H1 (cell line): ENCODE results near the gene PRDM5. TPM values are rescaled to one million over a fixed set of nuclear protein-coding genes. Genes with fewer than 3 reads are reported as not detected.

Source experiments
- CTCF ChIA-PET: fragments of 300-600 bp; sonication (Branson Sonifier 250); formaldehyde crosslinking; loops from one replicate; lab custom pipeline; 2021; ENCODE audit not compliant: partially characterized antibody; lab: Charles Lee
- POLR2A ChIA-PET: fragments of 300-600 bp; sonication (Branson Sonifier 250); formaldehyde crosslinking; loops from one replicate; lab custom pipeline; 2021; ENCODE audit warnings: inconsistent platforms; ENCODE audit not compliant: partially characterized antibody; lab: Charles Lee
- DNase-seq, 2 experiments: peaks; one replicate each; pipeline versions ENCODE4 v3.0.0 to v3.0.0-alpha.2; 2010 to 2022; ENCODE audit warnings: low spot score in 2 of 2, low read depth in 1 of 2, mixed read lengths in 1 of 2
- FAIRE-seq: peaks from 2 replicates; lab custom pipeline; 2011; peaks lifted over from hg19 to GRCh38; lab: Jason Lieb, UNC
- H2AFZ ChIP-seq: 2 replicates; pipeline ENCODE4 v1.8.1; 2012; ENCODE audit warnings: low read length, inconsistent platforms
- H2AK5ac ChIP-seq: 2 replicates; pipeline ENCODE4 v1.6.1; 2013; ENCODE audit warnings: low read depth, low read length
- H2BK120ac ChIP-seq: replicated peaks from 2 replicates; pipeline ENCODE3; 2013; ENCODE audit warnings: low read depth, low read length, inconsistent platforms
- H2BK12ac ChIP-seq: 2 replicates; pipeline ENCODE4 v1.6.1; 2013; ENCODE audit warnings: low read depth, low read length
- H2BK15ac ChIP-seq: 2 replicates; pipeline ENCODE4 v1.6.1; 2013; ENCODE audit warnings: low read length
- H2BK20ac ChIP-seq: 2 replicates; pipeline ENCODE4 v1.6.1; 2013; ENCODE audit warnings: low read length
- H2BK5ac ChIP-seq: 2 replicates; pipeline ENCODE4 v1.6.1; 2013; ENCODE audit warnings: low read depth, low read length
- H3K14ac ChIP-seq: 2 replicates; pipeline ENCODE4 v1.6.1; 2013; ENCODE audit warnings: inconsistent platforms; ENCODE audit not compliant: insufficient read length
- H3K18ac ChIP-seq: 2 replicates; pipeline ENCODE4 v1.6.1; 2013; ENCODE audit warnings: low read length; ENCODE audit errors: extremely low read depth
- H3K23ac ChIP-seq: 2 replicates; pipeline ENCODE4 v1.6.1; 2013; ENCODE audit warnings: inconsistent platforms; ENCODE audit not compliant: insufficient read length
- H3K23me2 ChIP-seq: 2 replicates; pipeline ENCODE4 v1.6.1; 2013; ENCODE audit warnings: low read depth, low read length
- H3K27ac ChIP-seq: 2 replicates; pipeline ENCODE4 v1.6.1; 2011; ENCODE audit warnings: low read depth, low read length, inconsistent platforms
- H3K27me3 ChIP-seq, 4 experiments: replicated peaks in 1 of 4; 1 replicate in 1 of 4; 2 replicates in 3 of 4; pipeline versions ENCODE4 v1.6.1 to v1.8.1; 2011 to 2013; ENCODE audit warnings: low read length in 3 of 4, mild to moderate bottlenecking in 3 of 4, inconsistent platforms in 2 of 4, mixed read lengths in 2 of 4, moderate library complexity in 1 of 4; ENCODE audit not compliant: control insufficient read depth in 3 of 4, insufficient read depth in 3 of 4; ENCODE audit errors: extremely low read depth in 1 of 4
- H3K36me3 ChIP-seq, 4 experiments: 2 replicates each; pipeline versions ENCODE4 v1.6.1 to v1.8.1; 2011 to 2013; ENCODE audit warnings: mild to moderate bottlenecking in 4 of 4, low read length in 3 of 4, moderate library complexity in 2 of 4, control low read depth in 1 of 4, inconsistent platforms in 1 of 4; ENCODE audit not compliant: insufficient read depth in 4 of 4, control insufficient read depth in 2 of 4
- H3K4ac ChIP-seq: replicated peaks from 2 replicates; pipeline ENCODE3; 2013; ENCODE audit warnings: low read length, low read depth, mixed read lengths, inconsistent platforms; ENCODE audit not compliant: insufficient read length
- H3K4me1 ChIP-seq, 4 experiments: replicated peaks in 1 of 4; 1 replicate in 1 of 4; 2 replicates in 3 of 4; pipeline versions ENCODE4 v1.6.1 to v1.8.1; 2011 to 2013; ENCODE audit warnings: low read length in 3 of 4, inconsistent platforms in 2 of 4, mixed read lengths in 1 of 4; ENCODE audit not compliant: insufficient read depth in 4 of 4, control insufficient read depth in 3 of 4
- H3K4me2 ChIP-seq, 2 experiments: 2 replicates each; pipeline versions ENCODE4 v1.6.1 to v1.8.1; 2011 to 2013; ENCODE audit warnings: low read depth in 2 of 2, low read length in 2 of 2, control low read depth in 1 of 2, inconsistent platforms in 1 of 2, mild to moderate bottlenecking in 1 of 2; ENCODE audit not compliant: insufficient read depth in 1 of 2
- H3K4me3 ChIP-seq, 4 experiments: fragments of 200-600, 300-600 bp in 1 of 4; sonication (generic), shearing (Covaris generic), sonication (Bioruptor Twin) in 1 of 4; 2 replicates each; pipeline versions ENCODE4 v1.5.1 to v1.8.1; 2011 to 2016; ENCODE audit warnings: low read length in 4 of 4, low read depth in 3 of 4, control low read depth in 2 of 4, inconsistent platforms in 2 of 4, mild to moderate bottlenecking in 2 of 4, mixed read lengths in 1 of 4, moderate library complexity in 1 of 4; ENCODE audit not compliant: insufficient read depth in 2 of 4; ENCODE audit errors: extremely low read depth in 1 of 4
- H3K56ac ChIP-seq: replicated peaks from 2 replicates; pipeline ENCODE3; 2013; ENCODE audit warnings: low read depth, mild to moderate bottlenecking, mixed read lengths, low read length, inconsistent platforms; ENCODE audit not compliant: insufficient read length
- H3K79me1 ChIP-seq: 2 replicates; pipeline ENCODE4 v1.6.1; 2013; ENCODE audit warnings: low read depth, low read length, control low read depth
- H3K79me2 ChIP-seq, 2 experiments: 2 replicates each; pipeline versions ENCODE4 v1.6.1 to v1.8.1; 2012 to 2013; ENCODE audit warnings: low read length in 2 of 2, mild to moderate bottlenecking in 2 of 2, inconsistent platforms in 1 of 2; ENCODE audit not compliant: insufficient read depth in 2 of 2, control insufficient read depth in 1 of 2
- H3K9ac ChIP-seq, 4 experiments: replicated peaks in 1 of 4; 1 replicate in 1 of 4; 2 replicates in 3 of 4; pipeline versions ENCODE4 v1.6.1 to v1.8.1; 2011 to 2013; ENCODE audit warnings: low read depth in 3 of 4, low read length in 3 of 4, control low read depth in 2 of 4, mild to moderate bottlenecking in 2 of 4, moderate library complexity in 2 of 4, inconsistent platforms in 1 of 4; ENCODE audit errors: extremely low read depth in 1 of 4
- H3K9me3 ChIP-seq, 2 experiments: 2 replicates each; pipeline versions ENCODE4 v1.6.1 to v1.8.1; 2012 to 2013; ENCODE audit warnings: mild to moderate bottlenecking in 2 of 2, moderate library complexity in 2 of 2, control low read depth in 1 of 2, inconsistent platforms in 1 of 2, low read depth in 1 of 2, low read length in 1 of 2, mixed read lengths in 1 of 2; ENCODE audit not compliant: insufficient read depth in 2 of 2
- H4K20me1 ChIP-seq, 2 experiments: replicated peaks in 1 of 2; 2 replicates each; pipeline versions ENCODE3 to v1.8.1; 2011 to 2013; ENCODE audit warnings: inconsistent platforms in 2 of 2, low read length in 2 of 2, mild to moderate bottlenecking in 1 of 2; ENCODE audit not compliant: insufficient read depth in 2 of 2, control insufficient read depth in 1 of 2
- H4K5ac ChIP-seq: 2 replicates; pipeline ENCODE4 v1.6.1; 2013; ENCODE audit warnings: low read length, low read depth, mixed read lengths, inconsistent platforms; ENCODE audit not compliant: insufficient read length
- H4K8ac ChIP-seq: 2 replicates; pipeline ENCODE4 v1.8.0; 2013; ENCODE audit warnings: mild to moderate bottlenecking, moderate library complexity, low read length, inconsistent platforms; ENCODE audit not compliant: insufficient read depth; ENCODE audit errors: extremely low read depth
- H4K91ac ChIP-seq: replicated peaks from 2 replicates; pipeline ENCODE3; 2013; ENCODE audit warnings: low read length, mixed read lengths, inconsistent platforms; ENCODE audit not compliant: insufficient read length
- ASH2L ChIP-seq: fragments of 200-600, 300-600 bp; sonication (generic); IDR thresholded peaks from one replicate; pipeline ENCODE4 v1.7.1; 2017; ENCODE audit warnings: low read length
- ATF3 ChIP-seq: IDR thresholded peaks from 2 replicates; pipeline ENCODE4 v1.6.1; 2011; ENCODE audit warnings: low read depth, mild to moderate bottlenecking, low read length; ENCODE audit not compliant: insufficient read depth
- EP300 ChIP-seq, 2 experiments: IDR thresholded peaks; 1 replicate in 1 of 2; 2 replicates in 1 of 2; pipeline ENCODE4 v1.6.1; 2011 to 2012; ENCODE audit warnings: low read depth in 2 of 2, low read length in 2 of 2, mild to moderate bottlenecking in 2 of 2, borderline replicate concordance in 1 of 2, inconsistent platforms in 1 of 2, moderate library complexity in 1 of 2
- NRF1 ChIP-seq: IDR thresholded peaks from 2 replicates; pipeline ENCODE4 v1.6.1; 2011; ENCODE audit warnings: mild to moderate bottlenecking, low read depth, low read length, improper control_type of control experiment
- POU5F1 ChIP-seq: IDR thresholded peaks from 2 replicates; pipeline ENCODE4 v1.6.1; 2011; ENCODE audit warnings: low read depth, mild to moderate bottlenecking, low read length, moderate library complexity
- RFX5 ChIP-seq: IDR thresholded peaks from 2 replicates; pipeline ENCODE4 v1.6.1; 2011; ENCODE audit warnings: low read depth, low read length, improper control_type of control experiment, borderline replicate concordance
- TBP ChIP-seq: IDR thresholded peaks from 2 replicates; pipeline ENCODE4 v1.6.1; 2011; ENCODE audit warnings: low read depth, low read length, improper control_type of control experiment
- whole genome bisulfite sequencing, 2 experiments: shearing (Covaris generic) in 1 of 2; methylation state at CpG; one replicate each; pipeline versions ENCODE4 v1.1.6 to v1.1.7; 2013 to 2015; ENCODE audit warnings: low lambda C conversion rate in 2 of 2, mixed read lengths in 2 of 2, inconsistent platforms in 1 of 2, low coverage in 1 of 2, missing lambda C conversion rate in 1 of 2; ENCODE audit not compliant: insufficient replicate concordance in 2 of 2, insufficient coverage in 1 of 2, insufficient read length in 1 of 2; ENCODE audit errors: extremely low coverage in 1 of 2, missing lambda C conversion rate in 1 of 2; 5-methylcytosine and 5-hydroxymethylcytosine counted together
- polyA plus RNA-seq, 7 experiments: library from polyadenylated mRNA; depleted of rRNA in 3 of 7; stranded (reverse) in 5 of 7; unstranded in 2 of 7; fragments of >200 nt in 5 of 7; fragments of 200-250 nt in 2 of 7; gene quantifications; 1 replicate in 5 of 7; 2 replicates in 1 of 7; 4 replicates in 1 of 7; pipeline versions ENCODE4 v1.2.1 to v1.2.3, GENCODE V29; 2011 to 2013; ENCODE audit warnings: missing spikeins in 2 of 7, mixed read lengths in 2 of 7
- total RNA-seq: library from RNA; stranded (reverse); fragmentation: NEBNext Ultra II Directional; extraction: Animal tissue kit (Norgen Biotek cat#: 25700); gene quantifications from 2 replicates; pipeline ENCODE4 v1.2.1, GENCODE V29; 2021

Gene PRDM5
- total and polyA plus RNA-seq, 2 of the 8 experiments (the other 6 are each of a cell fraction or from before 2014, with no cell fraction given): 8.2 to 23.4 TPM

GRCh38 chr4:120816296-120816965 lies 106.1 kb downstream of the PRDM5 start:
- no peak overlapping the region for H2BK20ac ChIP-seq
- H3K27ac ChIP-seq: no peak overlapping the region
- H3K4me1 ChIP-seq: no peaks in the 10 kb centered on the region
- no peaks in the 10 kb centered on the region for H3K79me2 ChIP-seq
- no peak overlapping the region for H2BK15ac ChIP-seq
- H3K23ac ChIP-seq: no peak overlapping the region
- no peaks in the 10 kb centered on the region for H4K20me1 ChIP-seq
- H3K4ac ChIP-seq: no peak overlapping the region
- H4K5ac ChIP-seq: no peak overlapping the region
- no peaks in the 10 kb centered on the region for H3K79me1 ChIP-seq
- H2AK5ac ChIP-seq: no peak overlapping the region
- DNase-seq (no peak), FAIRE-seq (no peak)
- H3K23me2 ChIP-seq: no peaks in the 10 kb centered on the region
- no peak overlapping the region for H3K4me3 ChIP-seq
- H3K56ac ChIP-seq: no peak overlapping the region
- H3K14ac ChIP-seq: no peak overlapping the region
- H3K9ac ChIP-seq: no peak overlapping the region
- no peak overlapping the region for H2BK12ac ChIP-seq
- no peaks in the 10 kb centered on the region for H3K27me3 ChIP-seq
- H2BK5ac ChIP-seq: no peak overlapping the region
- H3K4me2 ChIP-seq: no peak overlapping the region
- no peak overlapping the region for H3K18ac ChIP-seq
- POLR2A ChIA-PET: no interaction called here
- no peak overlapping the region for H4K8ac ChIP-seq
- CTCF ChIA-PET: no interaction called here
- H3K36me3 ChIP-seq: no peaks in the 10 kb centered on the region
- 89% methylated on average over 13 of the region's 13 CpGs; no CpG with 5 or more reads in 1 of the 2 experiments for WGBS, 2 experiments
- H4K91ac ChIP-seq: no peak overlapping the region
- TF ChIP-seq EP300 (IDR thresholded peaks at IDR 0.05; ENCODE audit: borderline replicate concordance in 1 of 2, low read depth in 2 of 2, low read length in 2 of 2): no peak
- no peak for TF ChIP-seq POU5F1
- no peak for TF ChIP-seq TBP
- no peak for TF ChIP-seq RFX5
- TF ChIP-seq ATF3: no peak
- TF ChIP-seq NRF1: no peak
- TF ChIP-seq ASH2L: no peak
- H3K9me3 ChIP-seq: no peaks in the 10 kb centered on the region
- H2AFZ ChIP-seq: no peak overlapping the region
- no peak overlapping the region for H2BK120ac ChIP-seq
